GM12878 (cell line): Measurements from ENCODE around the gene PCSK5. TPM values are rescaled to one million over a fixed set of nuclear protein-coding genes. Genes with fewer than 3 reads are reported as not detected.

ENCODE experiments used
- ATAC-seq: fragments of 200-7000 bp; cut with Tn5 transposase; 3 replicates; pipeline ENCODE4 v1.9.1; 2020; ENCODE audit warnings: mild to moderate bottlenecking, moderate library complexity
- BruUV-seq: library from RNA; stranded (reverse); fragments of 400-500 nt; replicated peaks from 2 replicates; lab custom pipeline; 2021; lab: Mats Ljungman, UMichigan
- CTCF ChIA-PET: fragments of 300-600 bp; sonication (Branson Sonifier 250); formaldehyde crosslinking; extraction: SDS; loops from one replicate; lab custom pipeline; 2021; ENCODE audit warnings: inconsistent platforms; lab: Yijun Ruan, JAX
- POLR2A ChIA-PET: fragments of 350-600 bp; formaldehyde crosslinking; extraction: SDS; loops from one replicate; lab custom pipeline; 2021; ENCODE audit warnings: inconsistent platforms; lab: Charles Lee
- RAD21 ChIA-PET: fragments of 300-600 bp; sonication (Branson Sonifier 250); formaldehyde crosslinking; loops from one replicate; lab custom pipeline; 2023; ENCODE audit warnings: antibody characterized with exemption; ENCODE audit not compliant: unreplicated experiment; lab: Charles Lee
- SMC1A ChIA-PET: fragments of 300-600 bp; sonication (Branson Sonifier 250); formaldehyde crosslinking; loops from one replicate; lab custom pipeline; 2023; ENCODE audit not compliant: unreplicated experiment, uncharacterized antibody; lab: Charles Lee
- DNase-seq: peaks from one replicate; pipeline ENCODE4 v3.0.0-alpha.2; 2011; ENCODE audit warnings: low read depth, low spot score
- FAIRE-seq: peaks from 3 replicates; lab custom pipeline; 2011; peaks lifted over from hg19 to GRCh38; lab: Jason Lieb, UNC
- H2AFZ ChIP-seq: 2 replicates; pipeline ENCODE4 v1.6.0; 2011; ENCODE audit warnings: low read depth, low read length, control low read depth; ENCODE audit not compliant: control insufficient read depth
- H3K27ac ChIP-seq: 2 replicates; pipeline ENCODE4 v1.5.1; 2011; ENCODE audit warnings: control low read depth; ENCODE audit not compliant: control insufficient read depth, insufficient read depth
- H3K27me3 ChIP-seq, 2 experiments: replicated peaks in 1 of 2; 2 replicates each; pipeline versions ENCODE4 v1.6.0 to v1.6.1; 2011; ENCODE audit warnings: low read length in 1 of 2; ENCODE audit not compliant: control insufficient read depth in 2 of 2, insufficient read depth in 2 of 2
- H3K36me3 ChIP-seq, 2 experiments: 2 replicates each; pipeline ENCODE4 v1.5.1; 2011; ENCODE audit warnings: low read length in 1 of 2; ENCODE audit not compliant: control insufficient read depth in 2 of 2, insufficient read depth in 2 of 2
- H3K4me1 ChIP-seq: 2 replicates; pipeline ENCODE4 v1.6.1; 2011; ENCODE audit warnings: mild to moderate bottlenecking, low read length, moderate library complexity, mixed read lengths; ENCODE audit not compliant: control insufficient read depth, insufficient read depth
- H3K4me2 ChIP-seq: 2 replicates; pipeline ENCODE4 v1.6.0; 2011; ENCODE audit warnings: control low read depth; ENCODE audit not compliant: control insufficient read depth, insufficient read depth
- H3K4me3 ChIP-seq: fragments of 200-600 bp; sonication (generic); 2 replicates; pipeline ENCODE4 v1.5.1; 2016
- H3K79me2 ChIP-seq: 2 replicates; pipeline ENCODE4 v1.6.0; 2011; ENCODE audit warnings: low read length; ENCODE audit not compliant: control insufficient read depth, insufficient read depth
- H3K9ac ChIP-seq: 2 replicates; pipeline ENCODE4 v1.8.0; 2011; ENCODE audit warnings: low read length, control low read depth, mixed read lengths; ENCODE audit not compliant: control insufficient read depth, insufficient read depth
- H3K9me3 ChIP-seq: replicated peaks from 3 replicates; pipeline ENCODE4 v1.5.1; 2011; ENCODE audit warnings: mild to moderate bottlenecking, low read length; ENCODE audit not compliant: control insufficient read depth, insufficient read depth
- H4K20me1 ChIP-seq: 2 replicates; pipeline ENCODE4 v1.6.0; 2011; ENCODE audit not compliant: control insufficient read depth, insufficient read depth
- CBFB ChIP-seq: IDR thresholded peaks from 2 replicates; pipeline ENCODE4 v1.6.1; 2016; ENCODE audit warnings: antibody characterized with exemption, low read depth
- CHD2 ChIP-seq: IDR thresholded peaks from 2 replicates; pipeline ENCODE4 v1.6.1; 2011; ENCODE audit warnings: low read depth, low read length, improper control_type of control experiment, borderline replicate concordance
- CREM ChIP-seq: IDR thresholded peaks from 2 replicates; pipeline ENCODE4 v1.6.1; 2014; ENCODE audit warnings: antibody characterized with exemption, low read depth
- EGR1 ChIP-seq, 2 experiments: IDR thresholded peaks; 1 replicate in 1 of 2; 2 replicates in 1 of 2; pipeline ENCODE4 v1.6.1; 2011 to 2012; ENCODE audit warnings: low read depth in 2 of 2, low read length in 2 of 2, borderline replicate concordance in 1 of 2, mild to moderate bottlenecking in 1 of 2, moderate library complexity in 1 of 2
- FOXK2 ChIP-seq: fragments of 450-650 bp; IDR thresholded peaks from 2 replicates; pipeline ENCODE4 v1.6.1; 2017; ENCODE audit warnings: mild to moderate bottlenecking, moderate library complexity
- MEF2B ChIP-seq: fragments of 450-650 bp; IDR thresholded peaks from 2 replicates; pipeline ENCODE4 v1.6.1; 2018; ENCODE audit warnings: mild to moderate bottlenecking, moderate library complexity; ENCODE audit not compliant: partially characterized antibody, poor library complexity, severe bottlenecking
- POLR2AphosphoS5 ChIP-seq: IDR thresholded peaks from 2 replicates; pipeline ENCODE4 v1.6.1; 2011; ENCODE audit warnings: mild to moderate bottlenecking, low read length, inconsistent platforms
- RAD51 ChIP-seq: fragments of 450-650 bp; IDR thresholded peaks from 2 replicates; pipeline ENCODE4 v1.6.1; 2016; ENCODE audit warnings: moderate library complexity, mild to moderate bottlenecking, inconsistent platforms
- RUNX3 ChIP-seq: IDR thresholded peaks from 2 replicates; pipeline ENCODE4 v1.6.1; 2012; ENCODE audit warnings: low read length, inconsistent platforms
- SUZ12 ChIP-seq: fragments of 200-600 bp; sonication (generic); IDR thresholded peaks from one replicate; pipeline ENCODE4 v1.6.1; 2018; ENCODE audit warnings: antibody characterized with exemption, mild to moderate bottlenecking; ENCODE audit not compliant: unreplicated experiment
- TBL1XR1 ChIP-seq: IDR thresholded peaks from 2 replicates; pipeline ENCODE4 v1.6.1; 2012; ENCODE audit warnings: low read depth, low read length, improper control_type of control experiment
- USF2 ChIP-seq: IDR thresholded peaks from 2 replicates; pipeline ENCODE4 v1.6.1; 2011; ENCODE audit warnings: low read depth, low read length, improper control_type of control experiment, borderline replicate concordance
- ZSCAN29 ChIP-seq: fragments of 450-650 bp; IDR thresholded peaks from 2 replicates; pipeline ENCODE4 v1.6.1; 2017; ENCODE audit warnings: mild to moderate bottlenecking, moderate library complexity
- WGBS: methylation state at CpG from one replicate; pipeline ENCODE4 v1.1.6; 2016; ENCODE audit warnings: low lambda C conversion rate; ENCODE audit not compliant: insufficient replicate concordance, insufficient coverage; ENCODE audit errors: missing lambda C conversion rate; 5-methylcytosine and 5-hydroxymethylcytosine counted together
- in situ Hi-C: fragments of 300-500 bp; cut with MboI; formaldehyde crosslinking; loops from 9 replicates; pipeline ENCODE4 v1.14.3; 2018; ENCODE audit warnings: mixed read lengths
- intact Hi-C: fragments of 100-400 bp; cut with micrococcal nuclease; formaldehyde crosslinking; loops from one replicate; pipeline ENCODE4 v1.14.2; 2022; ENCODE audit not compliant: unreplicated experiment
- polyA plus RNA-seq, 11 experiments: library from polyadenylated mRNA; depleted of rRNA in 4 of 11; unstranded in 6 of 11; stranded (reverse) in 5 of 11; fragments of >200 nt; fragmentation: Nextera tagmentation in 4 of 11; fragmentation: Illumina TruSeq in 1 of 11; extraction: Ambion mirVana in 4 of 11; extraction: Trizol in 1 of 11; gene quantifications; 1 replicate in 1 of 11; 2 replicates in 10 of 11; pipeline versions ENCODE4 v1.2.1 to v1.2.3, GENCODE V29; 2011 to 2016; ENCODE audit warnings: inconsistent platforms in 2 of 11, missing spikeins in 2 of 11, low read depth in 1 of 11
- total RNA-seq, 4 experiments: library from RNA; depleted of rRNA in 3 of 4; stranded (reverse); fragments of >200 nt in 3 of 4; fragmentation: Illumina TruSeq in 1 of 4; extraction: Trizol in 1 of 4; gene quantifications; 2 replicates each; pipeline versions ENCODE4 v1.2.1 to v1.2.3, GENCODE V29; 2013 to 2021

The PCSK5 gene
- total and polyA plus RNA-seq, 10 of the 15 experiments (the other 5 are each of a cell fraction or from before 2014, with no cell fraction given): 0.01 to 0.13 (median 0.04) TPM; not detected in 3

- no peak overlapping the region for H2AFZ ChIP-seq
- DNase-seq (no peak), ATAC-seq (no peak), FAIRE-seq (no peak)
- BruUV-seq: no TSS peak
- no peaks in the 10 kb centered on the region for H3K79me2 ChIP-seq
- ChIA-PET POLR2A (no interaction called here), CTCF (no interaction called here), SMC1A (no interaction called here), RAD21 (no interaction called here)
- no peaks in the 10 kb centered on the region for H3K36me3 ChIP-seq
- no peak overlapping the region for H3K4me2 ChIP-seq
- H3K9me3 ChIP-seq: no peaks in the 10 kb centered on the region
- WGBS: 22% methylated on average over 6 of the region's 6 CpGs
- no peaks in the 10 kb centered on the region for H4K20me1 ChIP-seq
- in situ Hi-C loops (no loop called here), intact Hi-C loops (no loop called here)
- no peak overlapping the region for H3K27ac ChIP-seq
- peaks cover 0 to 2% of the 10 kb centered on the region in 2 experiments; a peak in 2 of 4 replicates for H3K27me3 ChIP-seq
- TF ChIP-seq MEF2B (no peak), FOXK2 (no peak), ZSCAN29 (no peak), EGR1 (IDR thresholded peaks at IDR 0.05; ENCODE audit: borderline replicate concordance in 1 of 2, low read depth in 2 of 2, low read length in 2 of 2) (no peak), RUNX3 (no peak), CREM (no peak), TBL1XR1 (no peak), CHD2 (no peak), CBFB (no peak), RAD51 (no peak)
- no peaks in the 10 kb centered on the region for H3K4me1 ChIP-seq
- no peak overlapping the region for H3K4me3 ChIP-seq
- no peak overlapping the region for H3K9ac ChIP-seq
Measured at GRCh38 chr9:76090330-76090729, 199.9 kb downstream of the PCSK5 start.

GRCh38 chr9:76090909-76091308 lies 200.4 kb downstream of the PCSK5 start:
- CTCF ChIA-PET: interaction anchor here (1.2 kb wide), 1 partner anchor 36 kb away, joined by 3 read pairs; no protein-coding TSS in a partner anchor
- no peak for FAIRE-seq
- no peak for DNase-seq

More at GRCh38 chr9:76090909-76091308, 200.4 kb downstream of the PCSK5 start:
- no TSS peak for BruUV-seq
- Histone ChIP-seq H3K79me2 (no peaks in the 10 kb centered on the region), H4K20me1 (no peaks in the 10 kb centered on the region), H3K36me3 (no peaks in the 10 kb centered on the region), H3K27me3 (peaks cover 0 to 2% of the 10 kb centered on the region in 2 experiments; a peak in 2 of 4 replicates), H3K27ac (no peak overlapping the region), H3K9me3 (no peaks in the 10 kb centered on the region), H3K4me2 (no peak overlapping the region), H3K4me3 (no peak overlapping the region), H2AFZ (no peak overlapping the region), H3K9ac (no peak overlapping the region), H3K4me1 (no peaks in the 10 kb centered on the region)
- POLR2A ChIA-PET: no interaction called here
- intact Hi-C loops: no loop called here
- TF ChIP-seq SUZ12: no peak
- TF ChIP-seq USF2: no peak
- no peak for TF ChIP-seq POLR2AphosphoS5
- SMC1A ChIA-PET: no interaction called here
- 43% methylated on average over 10 of the region's 10 CpGs for WGBS
- in situ Hi-C loops: no loop called here
- no peak for ATAC-seq
- RAD21 ChIA-PET: no interaction called here
